Caki2 (cell line): ENCODE data around the gene ELMOD1. TPM values are rescaled to one million over a fixed set of nuclear protein-coding genes. Genes with fewer than 3 reads are reported as not detected.
A peak's percentile ranks its signal among the peaks of the same experiment; 100 is the strongest.
"Not testable (repeated sequence)": the region's sequence is repeated elsewhere in the genome, so short reads cannot be mapped to it uniquely, and the experiment has no call there.

Experiments used
- DNase-seq: peaks from one replicate; pipeline ENCODE4 v3.0.0-alpha.2; 2015; ENCODE audit warnings: low read depth
- in situ Hi-C: cut with HindIII; loops from 2 replicates; pipeline ENCODE4 v1.10.0; 2016; ENCODE audit warnings: low sequenced_read_pairs, low pct_unique_long_range_greater_than_20kb, mixed read lengths
- total RNA-seq: library from RNA; depleted of rRNA; stranded (reverse); fragments of >200 nt; shearing (Covaris generic); gene quantifications from 2 replicates; pipeline ENCODE4 v1.2.3, GENCODE V29; 2014; ENCODE audit warnings: low replicate concordance; rRNA removed

Gene ELMOD1
- 0.17 TPM in 1 of 2 replicates, not detected in the other for total RNA-seq

DNA sequence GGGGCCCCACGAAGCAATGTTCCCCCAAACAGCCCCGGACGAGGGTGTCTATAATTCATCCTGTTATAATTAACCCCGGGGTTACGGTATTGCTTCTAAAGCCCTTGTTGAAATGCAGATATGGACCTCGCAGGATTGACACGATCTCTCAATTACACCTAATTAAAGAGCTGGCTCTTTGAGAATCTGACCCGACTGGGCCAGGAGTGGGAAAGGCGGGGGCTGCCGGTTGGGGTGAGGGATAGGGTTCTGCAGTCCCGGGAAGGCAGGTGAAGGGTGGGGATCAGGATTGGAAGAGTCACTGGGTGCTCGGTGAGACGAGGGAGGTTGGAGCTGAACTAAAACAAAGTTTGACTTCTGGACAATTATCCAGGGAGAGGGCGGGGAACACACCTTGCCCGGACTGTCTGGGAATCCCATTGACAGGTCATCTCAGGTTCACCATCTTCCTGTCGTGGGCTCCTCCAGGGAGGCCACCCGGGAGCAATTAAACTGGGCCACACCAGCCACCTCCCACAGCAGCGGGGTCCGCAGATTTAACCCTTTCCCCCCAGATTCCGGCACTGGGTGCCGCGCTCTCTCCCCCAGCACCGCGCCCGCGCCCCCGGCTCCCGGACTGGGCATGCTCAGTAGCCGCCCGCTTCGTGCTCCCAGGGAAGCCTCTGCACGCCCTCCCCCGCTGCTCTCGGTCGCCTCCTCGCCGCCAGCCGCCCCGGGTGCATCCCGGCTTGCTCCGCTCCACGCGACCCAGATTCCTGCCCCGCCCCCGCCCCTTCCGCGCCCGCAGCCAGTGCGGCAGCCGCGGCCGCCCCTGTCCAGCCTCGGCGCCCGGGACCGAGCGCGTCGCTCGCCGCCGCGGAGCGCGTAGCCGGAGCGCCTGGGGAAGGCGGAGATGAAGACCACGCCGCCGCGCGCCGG lies at the start of gene ELMOD1:
TSS of gene ELMOD1 (plus strand) at position 688 of the 918 bp plus-strand sequence. CDS start 27,043 bp downstream, outside the sequence.
- DNase-seq = peak; percentile 15
- in situ Hi-C loops = no loop called here

DNA sequence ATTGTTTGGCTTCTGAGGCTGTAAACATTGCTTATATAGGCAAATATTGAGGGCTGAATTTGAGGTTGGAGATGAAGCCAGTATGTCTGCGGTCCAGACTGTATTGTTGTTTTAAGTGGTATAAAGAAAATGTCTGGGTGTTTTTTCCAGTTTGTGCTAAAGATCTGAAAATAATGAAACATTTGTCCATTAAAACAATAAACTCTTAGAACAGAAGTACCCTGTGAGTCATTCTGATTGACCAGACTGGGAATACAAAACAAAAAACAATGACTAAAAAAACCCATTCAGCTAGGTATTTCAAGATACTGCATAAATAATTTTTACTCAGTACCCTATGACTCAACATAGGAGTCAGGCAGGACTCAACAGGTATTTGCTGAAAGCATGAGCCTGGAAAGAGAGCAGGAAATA lies 45.8 kb upstream of the ELMOD1 start:
- peak; percentile 71 for DNase-seq
- in situ Hi-C loops = no loop called here

DNA sequence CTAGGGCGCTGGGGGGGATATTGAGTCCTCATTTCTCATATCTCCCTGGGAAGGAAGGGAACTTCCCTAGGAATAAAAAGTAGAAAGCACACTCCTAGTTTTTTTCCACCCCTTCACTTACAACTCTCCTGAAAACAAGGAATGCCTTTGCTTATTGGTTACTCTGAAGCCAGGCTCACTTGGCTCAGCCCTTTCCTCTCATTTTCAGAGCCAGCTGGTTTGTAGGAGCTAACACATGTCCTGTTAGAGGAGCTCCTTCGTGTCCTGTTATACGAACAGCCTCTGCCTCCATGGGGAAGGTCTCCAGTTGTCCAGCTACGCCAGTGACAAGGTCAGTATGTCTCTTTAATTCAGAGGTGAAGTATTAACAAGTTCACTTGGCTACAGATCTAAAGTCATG lies 43.0 kb upstream of the ELMOD1 start:
- no peak for DNase-seq
- in situ Hi-C loops = no loop called here

DNA sequence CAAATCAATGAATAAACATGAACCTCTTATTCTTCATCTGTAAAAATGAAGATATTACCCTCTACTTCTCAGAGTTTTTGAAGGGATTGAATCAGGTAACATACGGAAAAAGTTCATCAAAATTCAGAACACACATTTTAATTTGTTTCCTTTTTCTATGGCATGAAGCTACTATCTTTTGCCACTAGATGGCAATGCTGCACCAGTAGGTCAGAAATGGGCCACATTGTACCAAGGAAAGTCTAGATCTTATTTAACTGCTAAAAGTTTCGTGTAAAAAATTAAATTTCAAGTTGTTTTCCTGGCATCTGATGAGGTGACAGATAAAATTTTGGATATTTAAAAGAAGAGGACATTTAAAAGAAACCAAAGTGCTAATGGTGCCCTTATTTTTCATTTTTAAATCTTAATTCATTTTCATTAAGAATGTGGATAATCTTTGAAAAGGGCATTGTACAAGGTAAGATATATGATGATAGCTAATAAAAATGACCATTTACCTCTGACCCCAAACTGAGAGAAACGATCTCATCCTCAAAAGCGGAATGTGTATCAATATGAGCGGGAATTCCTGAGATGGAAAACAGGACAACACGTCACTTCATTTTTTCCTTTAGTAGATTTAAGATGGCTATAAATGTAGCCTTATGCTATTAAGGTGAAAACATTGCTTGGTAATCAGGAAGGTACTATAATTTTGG lies 41.5 kb upstream of the ELMOD1 start:
- DNase-seq = peak; percentile 10
- in situ Hi-C loops = no loop called here

DNA sequence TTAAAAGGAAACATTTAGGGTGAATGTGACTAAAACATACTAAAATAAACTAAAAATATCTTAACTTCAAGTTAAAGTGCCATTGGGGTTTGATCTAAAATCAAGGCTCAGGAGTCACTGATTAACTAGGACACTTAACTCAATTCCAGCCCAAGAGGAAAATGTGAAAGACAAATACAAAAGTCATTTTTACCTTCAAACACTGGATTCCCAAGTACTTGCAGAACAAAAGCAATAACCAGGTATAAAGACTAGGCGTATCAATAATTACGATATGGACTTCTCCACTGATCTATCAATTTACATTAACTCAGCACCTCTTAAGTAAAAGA lies 41.0 kb upstream of the ELMOD1 start:
- in situ Hi-C loops = no loop called here
- no peak for DNase-seq

DNA sequence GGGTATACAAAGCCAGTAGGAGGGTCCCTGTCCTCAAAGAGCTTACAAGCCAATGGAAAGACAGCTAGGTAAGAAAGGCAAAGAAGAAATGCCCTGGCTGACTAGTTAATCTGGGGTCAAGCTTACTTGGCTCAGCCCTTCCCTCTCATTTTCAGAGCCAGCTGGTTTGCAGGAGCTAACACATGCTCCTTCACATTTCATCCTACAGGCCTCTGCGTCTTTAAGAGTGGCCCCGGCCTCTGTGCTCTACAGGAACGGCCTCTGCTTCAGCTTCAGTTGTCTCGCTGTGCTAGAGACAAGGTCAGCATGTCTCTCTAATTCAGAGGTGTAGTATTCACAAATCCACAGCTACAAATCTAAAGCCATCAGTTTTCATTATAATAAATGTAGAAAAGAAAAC lies 40.6 kb upstream of the ELMOD1 start:
- in situ Hi-C loops = no loop called here
- DNase-seq = no peak

DNA sequence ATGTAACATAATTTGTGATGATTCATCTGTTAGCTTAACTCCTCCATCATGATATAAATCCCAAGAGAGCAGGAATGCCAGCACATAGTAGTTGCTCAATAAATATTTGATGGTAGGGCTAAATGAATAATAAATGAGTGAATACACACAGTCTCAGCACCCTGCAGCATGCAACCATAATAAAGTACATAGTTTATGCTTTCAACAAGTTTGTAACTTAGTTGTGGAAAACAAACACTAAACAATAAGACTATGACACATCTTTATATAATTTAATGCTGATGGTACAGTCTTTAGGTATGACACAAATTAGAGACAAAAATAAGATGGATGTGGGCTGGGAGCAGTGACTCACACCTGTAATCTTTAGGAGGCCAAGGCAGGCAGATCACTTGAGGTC lies 29.3 kb upstream of the ELMOD1 start:
- peak; percentile 6 for DNase-seq
- in situ Hi-C loops = no loop called here

DNA sequence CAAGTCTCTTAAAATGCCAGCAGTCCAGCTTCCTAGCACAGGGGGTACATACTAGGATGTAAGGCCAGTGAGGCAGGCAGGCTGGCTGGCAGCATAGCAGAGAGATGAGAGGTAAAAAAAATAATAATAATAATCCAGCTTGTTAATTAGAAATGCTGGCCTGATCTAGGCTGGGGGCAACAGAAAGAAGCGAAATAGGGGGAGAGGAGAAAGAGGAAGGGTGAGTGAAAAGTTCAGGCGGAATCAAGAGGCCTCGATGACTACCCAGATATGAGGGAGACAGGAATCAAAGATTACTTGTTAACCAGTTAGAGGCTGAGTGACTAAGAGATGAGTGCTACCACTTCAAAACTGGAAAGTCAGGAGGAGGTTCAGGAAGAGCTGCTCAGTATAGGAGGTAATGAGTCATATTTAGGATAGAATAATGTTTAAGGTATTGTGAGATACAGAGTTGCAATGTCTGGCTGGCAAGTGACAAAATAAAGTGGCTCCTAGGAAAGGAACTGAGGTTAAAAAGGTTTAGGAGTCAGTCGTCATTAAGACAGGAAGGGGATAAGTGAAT lies 28.2 kb upstream of the ELMOD1 start:
- in situ Hi-C loops = no loop called here

DNA sequence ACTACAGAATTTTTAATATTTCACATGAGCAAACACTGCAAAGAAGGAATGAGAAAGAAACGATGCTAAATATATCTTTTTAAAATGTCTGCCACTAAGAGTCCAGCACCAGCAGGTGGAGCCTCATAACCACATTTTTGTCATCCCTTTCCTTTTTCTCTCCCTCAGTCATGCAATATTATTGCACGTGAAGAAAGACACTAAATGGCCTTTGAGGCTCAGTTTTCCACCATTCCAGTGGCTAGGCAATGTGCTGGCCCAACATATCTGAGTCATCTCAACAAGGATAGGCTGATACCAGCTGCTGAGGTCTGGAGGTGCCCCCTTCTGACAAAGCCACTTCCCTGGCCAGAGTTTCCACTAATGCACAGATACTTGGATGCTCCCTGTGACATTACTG lies 27.2 kb upstream of the ELMOD1 start:
- in situ Hi-C loops = no loop called here
- peak; percentile 63 for DNase-seq

More for the DNA sequence above, 28.2 kb upstream of the ELMOD1 start:
- peak; percentile 57 for DNase-seq

DNA sequence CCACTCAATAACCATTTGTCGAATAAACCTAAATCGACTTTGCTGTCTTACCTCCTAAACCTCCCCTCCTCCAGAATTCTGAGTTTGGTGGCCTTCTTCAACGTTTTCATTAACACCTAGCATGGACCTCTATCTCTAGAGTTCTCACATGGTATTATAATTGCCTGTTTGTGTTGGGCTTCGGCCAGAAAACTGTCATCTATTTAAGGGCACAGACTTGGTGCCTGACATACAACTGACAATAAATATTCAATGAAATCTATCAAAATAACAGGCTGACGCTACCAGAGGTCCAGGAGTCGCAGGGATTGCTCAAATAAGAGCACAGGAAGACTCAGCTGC lies 26.1 kb upstream of the ELMOD1 start:
- in situ Hi-C loops = no loop called here

DNA sequence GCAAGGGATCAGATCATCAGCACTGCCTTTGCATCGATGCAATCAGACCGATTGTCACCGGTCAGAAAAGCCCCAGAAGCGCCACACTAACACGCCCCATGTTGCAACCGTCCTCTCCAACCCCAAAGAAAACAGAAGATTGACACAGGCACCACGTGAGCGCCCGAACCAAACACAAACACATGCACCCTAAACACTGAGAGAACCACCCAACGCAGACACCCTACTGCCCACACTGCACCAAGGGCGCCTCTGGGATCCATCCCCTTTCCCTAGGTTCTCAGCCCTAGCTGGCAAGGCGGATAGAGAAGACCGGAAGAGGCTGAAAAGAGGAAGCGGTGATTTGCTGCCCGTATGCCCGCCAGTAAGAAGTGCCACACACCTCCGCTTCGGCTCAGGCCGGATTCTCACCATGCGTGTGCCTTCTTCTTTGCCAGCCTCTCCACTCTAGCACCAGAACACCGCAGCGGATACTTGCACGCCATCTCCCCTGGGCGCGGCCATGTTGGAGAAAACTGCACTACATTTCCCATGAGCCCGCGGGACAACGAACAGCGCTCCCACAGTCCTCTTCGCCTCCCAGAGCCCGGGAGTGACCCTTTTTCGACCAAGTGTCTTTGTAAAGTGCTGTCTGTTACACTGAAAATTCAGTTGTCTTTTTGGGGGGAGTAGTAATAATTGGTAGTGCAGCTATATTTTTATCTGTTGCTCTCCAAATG lies 25.6 kb upstream of the ELMOD1 start, which contains the start of gene ALKBH8:
TSS of gene ALKBH8 (minus strand) at position 517 of the 719 bp plus-strand sequence. CDS start 4,842 bp downstream, outside the sequence.
- in situ Hi-C loops = no loop called here
- DNase-seq = peak; percentile 67

More for the DNA sequence above, 26.1 kb upstream of the ELMOD1 start:
- no peak for DNase-seq

DNA sequence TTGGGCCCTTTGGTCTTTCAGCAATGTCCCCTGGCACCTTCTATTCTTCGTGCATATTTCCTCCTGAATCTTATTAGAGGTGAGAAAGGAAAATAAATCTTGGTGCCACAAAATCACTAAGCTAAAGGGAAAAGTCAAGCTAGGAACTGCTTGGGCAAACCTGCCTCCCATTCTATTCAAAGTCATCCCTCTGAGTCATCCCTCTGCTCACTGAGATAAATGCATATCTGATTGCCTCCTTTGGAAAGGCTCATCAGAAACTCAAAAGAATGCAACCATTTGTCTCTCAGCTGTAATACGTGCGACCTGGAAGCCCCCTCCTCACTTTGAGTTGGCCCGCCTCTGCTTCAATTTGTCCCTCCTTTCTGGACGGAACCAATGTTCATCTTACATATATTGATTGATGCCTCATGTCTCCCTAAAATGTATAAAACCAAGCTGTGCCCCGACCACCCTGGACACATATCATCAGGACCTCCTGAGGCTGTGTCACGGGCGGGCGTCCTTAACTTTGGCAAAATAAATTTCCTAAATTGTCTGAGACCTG lies 24.9 kb upstream of the ELMOD1 start:
- peak; percentile 15 for DNase-seq
- in situ Hi-C loops = not testable (repeated sequence)

DNA sequence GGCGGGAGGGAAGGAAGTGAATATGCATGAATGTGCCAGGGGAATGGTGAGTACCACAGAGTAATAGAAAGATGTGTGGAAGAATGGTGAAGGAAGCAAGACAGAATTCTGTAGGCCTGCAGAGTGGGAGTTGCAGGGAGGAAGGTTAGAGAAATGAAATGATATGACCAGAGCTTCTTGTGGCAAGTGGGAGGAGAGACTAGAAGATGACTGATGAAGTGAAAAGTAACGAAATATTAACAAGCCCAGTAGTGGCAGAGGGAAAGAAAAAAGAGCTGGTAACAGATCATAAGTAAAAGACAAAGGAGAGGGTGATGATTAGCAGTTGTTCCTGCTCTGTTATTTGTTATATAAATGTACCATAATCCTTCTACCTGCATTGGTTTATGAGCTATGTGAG lies 24.4 kb upstream of the ELMOD1 start:
- in situ Hi-C loops = no loop called here
- DNase-seq = no peak

DNA sequence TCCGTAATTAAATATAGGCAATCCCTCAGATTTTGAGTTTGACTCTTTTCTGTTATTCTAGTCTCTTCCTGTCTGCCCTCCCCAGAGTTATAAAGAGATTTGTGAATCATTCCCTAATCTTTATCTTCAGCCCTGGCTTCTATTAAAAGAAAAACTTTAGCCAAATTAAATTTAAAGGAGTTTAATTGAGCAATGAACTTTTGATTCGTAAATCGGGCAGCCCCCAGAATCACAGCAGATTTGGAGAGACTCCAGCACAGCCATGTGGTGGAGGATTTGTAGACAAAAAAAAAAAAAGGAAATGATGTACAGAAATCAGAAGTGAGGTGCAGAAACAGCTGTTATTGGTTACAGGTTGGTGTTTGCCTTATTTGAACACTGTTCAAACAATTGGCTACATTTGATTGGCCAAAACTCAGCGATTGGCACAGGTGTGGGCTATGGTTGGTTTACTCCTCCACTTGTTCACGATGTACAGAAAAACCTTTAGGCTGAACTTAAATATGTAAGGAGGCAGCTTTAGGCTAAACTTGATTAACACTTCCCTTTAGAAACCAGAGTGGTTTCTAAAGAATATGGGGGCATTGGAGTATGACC lies 23.1 kb upstream of the ELMOD1 start:
- no peak for DNase-seq
- in situ Hi-C loops = no loop called here

DNA sequence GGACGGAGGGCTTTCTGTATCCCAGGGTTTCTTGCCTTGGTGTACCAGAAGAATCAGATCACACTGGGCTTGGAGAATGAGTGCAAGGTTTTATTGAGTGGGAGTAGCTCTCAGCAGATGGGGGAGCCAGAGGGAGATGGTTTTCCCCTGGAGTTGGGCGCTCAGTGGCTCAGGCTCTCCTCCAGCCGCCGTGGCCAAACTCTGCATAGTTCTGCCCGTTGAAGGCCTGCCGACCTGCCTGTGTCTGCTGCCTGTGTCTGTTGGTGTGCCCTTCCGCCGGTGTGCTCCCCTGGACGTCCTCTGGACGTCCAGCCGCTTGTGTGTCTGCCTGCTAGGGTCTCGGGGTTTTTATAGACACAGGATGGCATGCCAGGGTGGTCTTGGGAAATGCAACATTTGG lies 20.9 kb upstream of the ELMOD1 start:
- no peak for DNase-seq
- in situ Hi-C loops = no loop called here

DNA sequence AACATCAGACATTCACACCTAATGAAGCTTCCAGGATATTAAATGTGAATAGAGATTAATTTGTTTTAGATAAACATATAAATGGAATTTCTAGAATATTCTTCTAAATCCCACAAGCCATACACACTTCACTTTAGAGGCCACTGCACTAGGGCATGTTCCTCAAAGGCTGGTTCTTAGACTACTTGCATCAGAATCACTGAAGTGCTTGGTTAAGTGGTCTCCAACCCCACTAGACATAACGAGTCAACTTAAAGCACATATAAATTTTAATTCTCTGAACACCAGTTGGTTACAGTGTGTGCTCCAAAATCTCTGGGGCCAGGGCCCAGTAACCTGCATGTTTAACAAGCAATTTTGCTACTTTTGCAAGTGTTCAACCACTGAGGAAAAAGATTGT lies 17.5 kb upstream of the ELMOD1 start:
- in situ Hi-C loops = no loop called here

DNA sequence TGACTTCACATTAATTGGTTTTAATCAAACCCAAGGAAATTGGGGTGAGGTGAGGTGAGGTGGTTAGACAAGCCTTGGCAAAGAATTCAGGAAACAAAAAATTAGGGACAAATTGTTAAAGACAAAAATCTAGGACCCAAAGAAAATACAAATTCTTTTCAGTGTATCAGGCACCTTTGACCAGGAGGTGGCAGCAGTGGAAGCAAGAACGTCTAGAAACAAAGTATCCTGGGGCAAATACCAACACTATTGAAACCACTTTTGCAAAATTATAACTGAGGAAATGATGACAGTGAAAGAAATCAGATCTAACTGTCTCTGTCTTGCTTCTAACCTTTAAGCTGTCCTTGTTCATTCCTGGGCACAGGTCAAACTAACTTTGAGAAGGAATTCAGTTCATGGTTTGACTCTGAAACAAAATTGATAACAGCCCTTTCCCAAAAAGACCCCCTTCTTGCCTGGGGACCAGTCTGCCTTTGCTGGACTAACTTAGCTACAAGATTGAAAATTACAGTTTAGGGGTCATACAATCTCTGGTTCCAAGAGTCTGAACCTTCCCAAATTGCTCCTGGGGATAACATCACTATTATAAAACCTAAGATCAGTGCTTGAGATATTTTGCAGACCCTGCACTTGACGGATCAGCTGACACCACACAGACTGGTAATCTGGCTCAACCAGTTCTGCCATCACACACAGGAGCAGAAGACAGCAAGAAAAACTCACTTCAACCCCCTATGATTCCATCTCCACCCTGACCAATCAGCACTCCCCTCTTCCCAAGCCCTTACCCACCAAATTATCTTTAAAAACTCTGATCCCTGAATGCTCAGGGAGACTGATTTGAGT lies 14.2 kb upstream of the ELMOD1 start:
- DNase-seq = peak; percentile 12
- in situ Hi-C loops = not testable (repeated sequence)

More for the DNA sequence above, 17.5 kb upstream of the ELMOD1 start:
- DNase-seq = no peak
